Muscle layer of colon (tissue), 2 donors: ENCODE data around the gene RASL11B.
"Not testable (repeated sequence)": the region's sequence is repeated elsewhere in the genome, so short reads cannot be mapped to it uniquely, and the experiment has no call there.

Source experiments
- H3K27ac ChIP-seq: one replicate; pipeline ENCODE4 v1.7.0; 2013; ENCODE audit warnings: low read depth, mild to moderate bottlenecking, low read length, moderate library complexity
- H3K27me3 ChIP-seq, 2 donors: one replicate each; pipeline ENCODE4 v1.7.0; 2013; ENCODE audit warnings: low read length in 2 of 2, mild to moderate bottlenecking in 2 of 2; ENCODE audit not compliant: insufficient read depth in 2 of 2, control insufficient read depth in 1 of 2
- H3K36me3 ChIP-seq: one replicate; pipeline ENCODE4 v1.7.0; 2013; ENCODE audit warnings: mild to moderate bottlenecking, low read length; ENCODE audit not compliant: insufficient read depth
- H3K4me1 ChIP-seq: one replicate; pipeline ENCODE4 v1.7.0; 2013; ENCODE audit warnings: mild to moderate bottlenecking, low read length; ENCODE audit not compliant: insufficient read depth
- H3K4me3 ChIP-seq, 2 donors: one replicate each; pipeline ENCODE4 v1.7.0; 2013; ENCODE audit warnings: low read length in 2 of 2, low read depth in 1 of 2, mild to moderate bottlenecking in 1 of 2, moderate library complexity in 1 of 2
- H3K9ac ChIP-seq: one replicate; pipeline ENCODE4 v1.7.0; 2013; ENCODE audit warnings: low read length
- H3K9me3 ChIP-seq: one replicate; pipeline ENCODE4 v1.7.0; 2013; ENCODE audit warnings: mild to moderate bottlenecking, low read length
- donor health status: abdominal sarcoma.
- donor health status: Adenocarcinoma of cecum.

The RASL11B gene

GRCh38 chr4:52861879-52862616 is at the start of gene RASL11B:
TSS of gene RASL11B (plus strand) at chr4:52862317. CDS start at chr4:52862508, 191 bp downstream.
- H3K4me3 ChIP-seq, result peak within 1 kb of the TSS; percentile 51 to 64
- no peaks in the 10 kb centered on the region for H3K36me3 ChIP-seq
- H3K9ac ChIP-seq, result no peak within 1 kb of the TSS
- peaks cover 4% of the 10 kb centered on the region for H3K4me1 ChIP-seq
- H3K27me3 ChIP-seq, result peaks cover 5 to 7% of the 10 kb centered on the region in 2 donors
- no peak within 1 kb of the TSS for H3K27ac ChIP-seq
- no peaks in the 10 kb centered on the region for H3K9me3 ChIP-seq

GRCh38 chr4:52813546-52813945 is 48.6 kb upstream of the RASL11B start:
- Histone ChIP-seq H3K4me3 (no peak overlapping the region), H3K27me3 (no peaks in the 10 kb centered on the region), H3K4me1 (no peaks in the 10 kb centered on the region), H3K36me3 (no peaks in the 10 kb centered on the region), H3K9me3 (no peaks in the 10 kb centered on the region), H3K27ac (no peak overlapping the region), H3K9ac (no peak overlapping the region)

- no peaks in the 10 kb centered on the region for H3K9me3 ChIP-seq
- H3K9ac ChIP-seq, result no peak overlapping the region
- no peaks in the 10 kb centered on the region for H3K36me3 ChIP-seq
- H3K4me3 ChIP-seq, result no peak overlapping the region
- H3K27ac ChIP-seq, result no peak overlapping the region
- H3K27me3 ChIP-seq, result no peaks in the 10 kb centered on the region
- peaks cover 13% of the 10 kb centered on the region for H3K4me1 ChIP-seq
Observed at GRCh38 chr4:52822583-52822971, 39.5 kb upstream of the RASL11B start.

- Histone ChIP-seq H3K36me3 (no peaks in the 10 kb centered on the region), H3K9ac (no peak overlapping the region), H3K27me3 (no peaks in the 10 kb centered on the region), H3K4me3 (no peak overlapping the region), H3K9me3 (no peaks in the 10 kb centered on the region), H3K27ac (no peak overlapping the region), H3K4me1 (peaks cover 13% of the 10 kb centered on the region)
Observed at GRCh38 chr4:52822972-52823701, 39.0 kb upstream of the RASL11B start.

GRCh38 chr4:52823702-52824092 is 38.4 kb upstream of the RASL11B start:
- H3K4me3 ChIP-seq, result no peak overlapping the region

GRCh38 chr4:52824270-52824602 is 37.9 kb upstream of the RASL11B start:
- H3K4me3 ChIP-seq, result no peak overlapping the region
- no peak overlapping the region for H3K27ac ChIP-seq
- H3K27me3 ChIP-seq, result no peaks in the 10 kb centered on the region
- no peak overlapping the region for H3K9ac ChIP-seq
- H3K4me1 ChIP-seq, result peaks cover 13% of the 10 kb centered on the region
- H3K36me3 ChIP-seq, result no peaks in the 10 kb centered on the region
- H3K9me3 ChIP-seq, result no peaks in the 10 kb centered on the region

More at GRCh38 chr4:52823702-52824092, 38.4 kb upstream of the RASL11B start:
- Histone ChIP-seq H3K9ac (no peak overlapping the region), H3K27me3 (no peaks in the 10 kb centered on the region), H3K9me3 (no peaks in the 10 kb centered on the region), H3K27ac (no peak overlapping the region), H3K36me3 (no peaks in the 10 kb centered on the region), H3K4me1 (peaks cover 13% of the 10 kb centered on the region)

GRCh38 chr4:52824603-52825459 is 37.3 kb upstream of the RASL11B start:
- H3K27ac ChIP-seq, result no peak overlapping the region
- H3K4me3 ChIP-seq, result no peak overlapping the region
- H3K9me3 ChIP-seq, result no peaks in the 10 kb centered on the region
- H3K9ac ChIP-seq, result no peak overlapping the region
- peaks cover 13% of the 10 kb centered on the region for H3K4me1 ChIP-seq
- no peaks in the 10 kb centered on the region for H3K27me3 ChIP-seq
- no peaks in the 10 kb centered on the region for H3K36me3 ChIP-seq

- Histone ChIP-seq H3K9ac (no peak overlapping the region), H3K9me3 (no peaks in the 10 kb centered on the region), H3K4me3 (no peak overlapping the region), H3K36me3 (no peaks in the 10 kb centered on the region), H3K4me1 (peaks cover 13% of the 10 kb centered on the region), H3K27me3 (no peaks in the 10 kb centered on the region), H3K27ac (no peak overlapping the region)
Observed at GRCh38 chr4:52825460-52826090, 36.5 kb upstream of the RASL11B start.

GRCh38 chr4:52833941-52834525 is 28.1 kb upstream of the RASL11B start:
- Histone ChIP-seq H3K27me3 (no peaks in the 10 kb centered on the region), H3K9me3 (no peaks in the 10 kb centered on the region), H3K36me3 (no peaks in the 10 kb centered on the region), H3K4me3 (no peak overlapping the region), H3K27ac (no peak overlapping the region), H3K4me1 (no peaks in the 10 kb centered on the region), H3K9ac (no peak overlapping the region)

- not testable (repeated sequence) for H3K36me3 ChIP-seq, H3K9ac ChIP-seq, H3K9me3 ChIP-seq, H3K27ac ChIP-seq, H3K4me1 ChIP-seq, H3K4me3 ChIP-seq, H3K27me3 ChIP-seq
Observed at GRCh38 chr4:52834641-52835456, 27.3 kb upstream of the RASL11B start.
